HEK293 (cell line): Measurements from ENCODE around the gene PLEKHH3.

ENCODE experiments used
- CTCF ChIA-PET: fragments of 350-600 bp; formaldehyde crosslinking; extraction: SDS; loops from one replicate; lab custom pipeline; 2021; ENCODE audit warnings: antibody characterized with exemption; lab: Yijun Ruan, JAX
- POLR2A ChIA-PET: fragments of 300-600 bp; formaldehyde crosslinking; extraction: SDS; loops from one replicate; lab custom pipeline; 2020; ENCODE audit warnings: antibody characterized with exemption, inconsistent platforms; lab: Yijun Ruan, JAX
- H3K27ac ChIP-seq: fragments of 200-500 bp; sonication (Bioruptor generic); 2 replicates; pipeline ENCODE4 v1.5.1; 2014; ENCODE audit warnings: low read depth, low read length, control low read depth, inconsistent platforms; ENCODE audit errors: extremely low read depth
- H3K36me3 ChIP-seq, 2 experiments: fragments of 200-500 bp in 1 of 2; sonication (Bioruptor generic) in 1 of 2; 1 replicate in 1 of 2; 2 replicates in 1 of 2; pipeline ENCODE4 v1.5.1; 2014 to 2017; ENCODE audit warnings: inconsistent platforms in 2 of 2, low read length in 2 of 2; ENCODE audit not compliant: control insufficient read depth in 2 of 2, insufficient read depth in 1 of 2
- H3K4me1 ChIP-seq: fragments of 200-500 bp; sonication (Bioruptor generic); 2 replicates; pipeline ENCODE4 v1.5.1; 2014; ENCODE audit warnings: mild to moderate bottlenecking, low read length, inconsistent platforms; ENCODE audit not compliant: control insufficient read depth, insufficient read depth
- H3K4me3 ChIP-seq: 2 replicates; pipeline ENCODE4 v1.5.1; 2011; ENCODE audit warnings: low read depth, mild to moderate bottlenecking, control low read depth, low read length, moderate library complexity
- H3K9me3 ChIP-seq: fragments of 200-500 bp; sonication (Bioruptor generic); 2 replicates; pipeline ENCODE4 v1.5.1; 2014; ENCODE audit warnings: low read depth, low read length, inconsistent platforms; ENCODE audit not compliant: control insufficient read depth, insufficient read depth
- BCL11B ChIP-seq: fragments of 450-650 bp; formaldehyde crosslinking; IDR thresholded peaks from 2 replicates; pipeline ENCODE4 v1.5.1; 2016; ENCODE audit warnings: low read depth, missing biosample characterization, missing genetic modification characterization
- FEZF1 ChIP-seq: fragments of 450-650 bp; formaldehyde crosslinking; IDR thresholded peaks from 2 replicates; pipeline ENCODE4 v1.5.1; 2016; ENCODE audit warnings: missing biosample characterization, missing genetic modification characterization
- GLI2 ChIP-seq: fragments of 450-650 bp; formaldehyde crosslinking; IDR thresholded peaks from 2 replicates; pipeline ENCODE4; 2017; ENCODE audit warnings: missing biosample characterization, missing genetic modification characterization, low read depth, borderline replicate concordance
- KLF10 ChIP-seq: fragments of 450-650 bp; IDR thresholded peaks from 2 replicates; pipeline ENCODE4 v1.5.1; 2018; ENCODE audit warnings: missing biosample characterization, mild to moderate bottlenecking, missing genetic modification characterization
- SETDB1 ChIP-seq: IDR thresholded peaks from one replicate; pipeline ENCODE4 v1.6.1; 2017; ENCODE audit warnings: mild to moderate bottlenecking, low read length, moderate library complexity, mixed read lengths; ENCODE audit not compliant: insufficient read length
- WT1 ChIP-seq: fragments of 450-650 bp; formaldehyde crosslinking; IDR thresholded peaks from 2 replicates; pipeline ENCODE4 v1.5.1; 2016; ENCODE audit warnings: missing biosample characterization, missing genetic modification characterization
- ZBTB26 ChIP-seq: fragments of 450-650 bp; formaldehyde crosslinking; optimal IDR thresholded peaks from 2 replicates; pipeline ENCODE3; 2016; ENCODE audit warnings: missing biosample characterization, mild to moderate bottlenecking, missing genetic modification characterization
- ZBTB48 ChIP-seq: fragments of 450-650 bp; formaldehyde crosslinking; IDR thresholded peaks from 2 replicates; pipeline ENCODE4 v1.5.1; 2016; ENCODE audit warnings: missing biosample characterization, missing genetic modification characterization
- ZBTB6 ChIP-seq: fragments of 450-650 bp; formaldehyde crosslinking; IDR thresholded peaks from 2 replicates; pipeline ENCODE4 v1.5.1; 2017; ENCODE audit warnings: missing biosample characterization, missing genetic modification characterization
- ZBTB8A ChIP-seq: fragments of 450-650 bp; formaldehyde crosslinking; IDR thresholded peaks from 2 replicates; pipeline ENCODE4 v1.5.1; 2016; ENCODE audit warnings: missing biosample characterization, missing genetic modification characterization
- ZNF10 ChIP-seq: fragments of 450-650 bp; formaldehyde crosslinking; IDR thresholded peaks from 2 replicates; pipeline ENCODE4 v1.5.1; 2017; ENCODE audit warnings: missing biosample characterization, missing genetic modification characterization
- ZNF146 ChIP-seq: fragments of 450-650 bp; formaldehyde crosslinking; IDR thresholded peaks from 2 replicates; pipeline ENCODE4 v1.5.1; 2016; ENCODE audit warnings: missing biosample characterization, missing genetic modification characterization
- ZNF214 ChIP-seq: fragments of 450-650 bp; formaldehyde crosslinking; IDR thresholded peaks from 2 replicates; pipeline ENCODE4 v1.5.1; 2017; ENCODE audit warnings: missing biosample characterization, mild to moderate bottlenecking, missing genetic modification characterization, borderline replicate concordance
- ZNF292 ChIP-seq: fragments of 450-650 bp; formaldehyde crosslinking; IDR thresholded peaks from 2 replicates; pipeline ENCODE4 v1.5.1; 2016; ENCODE audit warnings: low read depth, missing biosample characterization, missing genetic modification characterization, borderline replicate concordance
- ZNF394 ChIP-seq: fragments of 450-650 bp; formaldehyde crosslinking; IDR thresholded peaks from 2 replicates; pipeline ENCODE4 v1.5.1; 2016; ENCODE audit warnings: missing biosample characterization, missing genetic modification characterization, mild to moderate bottlenecking, moderate library complexity, borderline replicate concordance
- ZNF48 ChIP-seq: fragments of 450-650 bp; formaldehyde crosslinking; IDR thresholded peaks from 2 replicates; pipeline ENCODE4 v1.5.1; 2016; ENCODE audit warnings: missing biosample characterization, missing genetic modification characterization
- ZNF544 ChIP-seq: fragments of 450-650 bp; formaldehyde crosslinking; IDR thresholded peaks from 2 replicates; pipeline ENCODE4 v1.5.0; 2017; ENCODE audit warnings: missing biosample characterization, missing genetic modification characterization
- ZNF670 ChIP-seq: fragments of 450-650 bp; formaldehyde crosslinking; IDR thresholded peaks from 2 replicates; pipeline ENCODE4 v1.5.1; 2016; ENCODE audit warnings: missing biosample characterization, missing genetic modification characterization, low read depth
- ZNF692 ChIP-seq: fragments of 450-650 bp; formaldehyde crosslinking; IDR thresholded peaks from 2 replicates; pipeline ENCODE4 v1.5.1; 2016; ENCODE audit warnings: missing biosample characterization, missing genetic modification characterization
- ZSCAN30 ChIP-seq: fragments of 450-650 bp; IDR thresholded peaks from 2 replicates; pipeline ENCODE4 v1.5.1; 2018; ENCODE audit warnings: missing biosample characterization, mild to moderate bottlenecking, missing genetic modification characterization, moderate library complexity
- TF ChIP-seq, protein P1 (sequence below): fragments of 450-650 bp; formaldehyde crosslinking; IDR thresholded peaks from 2 replicates; pipeline ENCODE4 v1.5.1; 2016; ENCODE audit warnings: missing biosample characterization, missing genetic modification characterization
- TF ChIP-seq, protein P2 (sequence below): fragments of 450-650 bp; formaldehyde crosslinking; IDR thresholded peaks from 2 replicates; pipeline ENCODE4 v1.5.1; 2016; ENCODE audit warnings: missing biosample characterization, missing genetic modification characterization, low read depth
- TF ChIP-seq, protein P3 (sequence below): fragments of 450-650 bp; formaldehyde crosslinking; IDR thresholded peaks from 2 replicates; pipeline ENCODE4 v1.5.1; 2016; ENCODE audit warnings: missing biosample characterization, missing genetic modification characterization
- TF ChIP-seq, protein P4 (sequence below): fragments of 450-650 bp; formaldehyde crosslinking; IDR thresholded peaks from 2 replicates; pipeline ENCODE4 v1.5.1; 2016; ENCODE audit warnings: missing biosample characterization, missing genetic modification characterization

Gene PLEKHH3

GRCh38 chr17:42657824-42658588, 18.8 kb downstream of the PLEKHH3 start:
- no peak overlapping the region for H3K27ac ChIP-seq
- peaks cover 10 to 22% of the 10 kb centered on the region in 2 experiments for H3K36me3 ChIP-seq
- no peak for TF ChIP-seq ZNF394 (tag by site-specific recombination)
- TF ChIP-seq, protein P1, sequence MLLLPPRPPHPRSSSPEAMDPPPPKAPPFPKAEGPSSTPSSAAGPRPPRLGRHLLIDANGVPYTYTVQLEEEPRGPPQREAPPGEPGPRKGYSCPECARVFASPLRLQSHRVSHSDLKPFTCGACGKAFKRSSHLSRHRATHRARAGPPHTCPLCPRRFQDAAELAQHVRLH (tag by site-specific recombination): peak; percentile 61; the same call in 1 of the 2 replicates
- no peak for TF ChIP-seq ZBTB48 (tag by site-specific recombination)
- TF ChIP-seq ZNF10 (tag by site-specific recombination): no peak
- TF ChIP-seq ZNF146 (tag by site-specific recombination): peak; percentile 92
- no peak for TF ChIP-seq ZSCAN30
- TF ChIP-seq, protein P2, sequence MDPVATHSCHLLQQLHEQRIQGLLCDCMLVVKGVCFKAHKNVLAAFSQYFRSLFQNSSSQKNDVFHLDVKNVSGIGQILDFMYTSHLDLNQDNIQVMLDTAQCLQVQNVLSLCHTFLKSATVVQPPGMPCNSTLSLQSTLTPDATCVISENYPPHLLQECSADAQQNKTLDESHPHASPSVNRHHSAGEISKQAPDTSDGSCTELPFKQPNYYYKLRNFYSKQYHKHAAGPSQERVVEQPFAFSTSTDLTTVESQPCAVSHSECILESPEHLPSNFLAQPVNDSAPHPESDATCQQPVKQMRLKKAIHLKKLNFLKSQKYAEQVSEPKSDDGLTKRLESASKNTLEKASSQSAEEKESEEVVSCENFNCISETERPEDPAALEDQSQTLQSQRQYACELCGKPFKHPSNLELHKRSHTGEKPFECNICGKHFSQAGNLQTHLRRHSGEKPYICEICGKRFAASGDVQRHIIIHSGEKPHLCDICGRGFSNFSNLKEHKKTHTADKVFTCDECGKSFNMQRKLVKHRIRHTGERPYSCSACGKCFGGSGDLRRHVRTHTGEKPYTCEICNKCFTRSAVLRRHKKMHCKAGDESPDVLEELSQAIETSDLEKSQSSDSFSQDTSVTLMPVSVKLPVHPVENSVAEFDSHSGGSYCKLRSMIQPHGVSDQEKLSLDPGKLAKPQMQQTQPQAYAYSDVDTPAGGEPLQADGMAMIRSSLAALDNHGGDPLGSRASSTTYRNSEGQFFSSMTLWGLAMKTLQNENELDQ (tag by site-specific recombination): no peak
- TF ChIP-seq ZNF48 (tag by site-specific recombination): no peak
- no peak for TF ChIP-seq BCL11B (tag by site-specific recombination)
- peak; percentile 40 for TF ChIP-seq SETDB1
- no peak for TF ChIP-seq ZNF544
- no peak for TF ChIP-seq ZBTB26
- no peak for TF ChIP-seq ZBTB8A (tag by site-specific recombination)
- no peak for TF ChIP-seq WT1 (tag by site-specific recombination)
- TF ChIP-seq, protein P3, sequence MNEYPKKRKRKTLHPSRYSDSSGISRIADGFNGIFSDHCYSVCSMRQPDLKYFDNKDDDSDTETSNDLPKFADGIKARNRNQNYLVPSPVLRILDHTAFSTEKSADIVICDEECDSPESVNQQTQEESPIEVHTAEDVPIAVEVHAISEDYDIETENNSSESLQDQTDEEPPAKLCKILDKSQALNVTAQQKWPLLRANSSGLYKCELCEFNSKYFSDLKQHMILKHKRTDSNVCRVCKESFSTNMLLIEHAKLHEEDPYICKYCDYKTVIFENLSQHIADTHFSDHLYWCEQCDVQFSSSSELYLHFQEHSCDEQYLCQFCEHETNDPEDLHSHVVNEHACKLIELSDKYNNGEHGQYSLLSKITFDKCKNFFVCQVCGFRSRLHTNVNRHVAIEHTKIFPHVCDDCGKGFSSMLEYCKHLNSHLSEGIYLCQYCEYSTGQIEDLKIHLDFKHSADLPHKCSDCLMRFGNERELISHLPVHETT (tag by site-specific recombination): no peak
- TF ChIP-seq, all 188 proteins: peak for 3
- no peaks in the 10 kb centered on the region for H3K9me3 ChIP-seq
- H3K4me1 ChIP-seq: peaks cover 16% of the 10 kb centered on the region
- POLR2A ChIA-PET: interaction anchor here (1.8 kb wide), 2 partner anchors 19 to 48 kb away, joined by 15 to 17 read pairs; partner anchors contain the start of genes PLEKHH3, RETREG3 and TUBG1
- H3K4me3 ChIP-seq: no peak overlapping the region
- CTCF ChIA-PET: interaction anchor here (0.7 to 1.6 kb wide), 4 partner anchors 9 to 80 kb away, joined by 3 to 7 read pairs (median 4); partner anchors contain the start of gene PSMC3IP

GRCh38 chr17:42655528-42655927, 21.3 kb downstream of the PLEKHH3 start:
- Histone ChIP-seq H3K27ac (no peak overlapping the region), H3K9me3 (no peaks in the 10 kb centered on the region), H3K4me3 (no peak overlapping the region), H3K36me3 (no peaks in the 10 kb centered on the region), H3K4me1 (peaks cover 10% of the 10 kb centered on the region)
- ChIA-PET CTCF (interaction anchor here (0.6 kb wide), 2 partner anchors 282 to 290 kb away, joined by 4 to 5 read pairs; no protein-coding TSS in a partner anchor), POLR2A (interaction anchor here (0.7 kb wide), 1 partner anchor 71 kb away, joined by 4 read pairs; no protein-coding TSS in a partner anchor)
- TF ChIP-seq FEZF1 (no peak), ZNF214 (no peak), ZNF692 (no peak), ZBTB6 (tag by site-specific recombination) (no peak), ZNF292 (no peak), GLI2 (tag by site-specific recombination) (no peak), ZNF670 (tag by site-specific recombination) (no peak), KLF10 (tag by site-specific recombination) (no peak)
- TF ChIP-seq, protein P4, sequence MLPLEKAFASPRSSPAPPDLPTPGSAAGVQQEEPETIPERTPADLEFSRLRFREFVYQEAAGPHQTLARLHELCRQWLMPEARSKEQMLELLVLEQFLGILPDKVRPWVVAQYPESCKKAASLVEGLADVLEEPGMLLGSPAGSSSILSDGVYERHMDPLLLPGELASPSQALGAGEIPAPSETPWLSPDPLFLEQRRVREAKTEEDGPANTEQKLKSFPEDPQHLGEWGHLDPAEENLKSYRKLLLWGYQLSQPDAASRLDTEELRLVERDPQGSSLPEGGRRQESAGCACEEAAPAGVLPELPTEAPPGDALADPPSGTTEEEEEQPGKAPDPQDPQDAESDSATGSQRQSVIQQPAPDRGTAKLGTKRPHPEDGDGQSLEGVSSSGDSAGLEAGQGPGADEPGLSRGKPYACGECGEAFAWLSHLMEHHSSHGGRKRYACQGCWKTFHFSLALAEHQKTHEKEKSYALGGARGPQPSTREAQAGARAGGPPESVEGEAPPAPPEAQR (tag by site-specific recombination): no peak
